Medulla oblongata (tissue), 1 donor: ENCODE data around the gene MIER1.
A peak's percentile ranks its signal among the peaks of the same experiment; 100 is the strongest.

Experiments used
- DNase-seq: peaks from one replicate; pipeline ENCODE4 v3.0.0-alpha.2; 2015; ENCODE audit errors: extremely low spot score

Gene MIER1

GRCh38 chr1:66996018-66996682 is 71.4 kb downstream of the MIER1 start:
- DNase-seq = peak; percentile 84

GRCh38 chr1:66998972-66999371 is 74.2 kb downstream of the MIER1 start:
- no peak for DNase-seq

GRCh38 chr1:66999640-67000400 is 75.0 kb downstream of the MIER1 start:
- DNase-seq = no peak

- DNase-seq = no peak
Measured at GRCh38 chr1:67001682-67002425, 77.1 kb downstream of the MIER1 start.

GRCh38 chr1:67004176-67004575 is 79.4 kb downstream of the MIER1 start:
- no peak for DNase-seq

- peak; percentile 54 for DNase-seq
Measured at GRCh38 chr1:67005068-67005467, 80.3 kb downstream of the MIER1 start.

- no peak for DNase-seq
Measured at GRCh38 chr1:67009792-67010191, 85.0 kb downstream of the MIER1 start.

GRCh38 chr1:67013573-67013972 is 88.8 kb downstream of the MIER1 start:
- no peak for DNase-seq

GRCh38 chr1:67018574-67018973 is 93.8 kb downstream of the MIER1 start:
- DNase-seq = no peak

- no peak for DNase-seq
Measured at GRCh38 chr1:67019121-67019520, 94.3 kb downstream of the MIER1 start.

GRCh38 chr1:67019600-67020136 is 94.9 kb downstream of the MIER1 start:
- DNase-seq = peak; percentile 75

GRCh38 chr1:67020304-67020703 is 95.5 kb downstream of the MIER1 start:
- no peak for DNase-seq

- DNase-seq = no peak
Measured at GRCh38 chr1:67020765-67021164, 96.0 kb downstream of the MIER1 start.

- no peak for DNase-seq
Measured at GRCh38 chr1:67029472-67029871, 104.7 kb downstream of the MIER1 start.

GRCh38 chr1:67031121-67031858 is 106.5 kb downstream of the MIER1 start:
- DNase-seq = no peak

GRCh38 chr1:67031859-67032247 is 107.1 kb downstream of the MIER1 start:
- DNase-seq = no peak
